ENCODE results near the gene LTA.
"Not testable (repeated sequence)": the region's sequence is repeated elsewhere in the genome, so short reads cannot be mapped to it uniquely, and the experiment has no call there.

LTA gene

DNA sequence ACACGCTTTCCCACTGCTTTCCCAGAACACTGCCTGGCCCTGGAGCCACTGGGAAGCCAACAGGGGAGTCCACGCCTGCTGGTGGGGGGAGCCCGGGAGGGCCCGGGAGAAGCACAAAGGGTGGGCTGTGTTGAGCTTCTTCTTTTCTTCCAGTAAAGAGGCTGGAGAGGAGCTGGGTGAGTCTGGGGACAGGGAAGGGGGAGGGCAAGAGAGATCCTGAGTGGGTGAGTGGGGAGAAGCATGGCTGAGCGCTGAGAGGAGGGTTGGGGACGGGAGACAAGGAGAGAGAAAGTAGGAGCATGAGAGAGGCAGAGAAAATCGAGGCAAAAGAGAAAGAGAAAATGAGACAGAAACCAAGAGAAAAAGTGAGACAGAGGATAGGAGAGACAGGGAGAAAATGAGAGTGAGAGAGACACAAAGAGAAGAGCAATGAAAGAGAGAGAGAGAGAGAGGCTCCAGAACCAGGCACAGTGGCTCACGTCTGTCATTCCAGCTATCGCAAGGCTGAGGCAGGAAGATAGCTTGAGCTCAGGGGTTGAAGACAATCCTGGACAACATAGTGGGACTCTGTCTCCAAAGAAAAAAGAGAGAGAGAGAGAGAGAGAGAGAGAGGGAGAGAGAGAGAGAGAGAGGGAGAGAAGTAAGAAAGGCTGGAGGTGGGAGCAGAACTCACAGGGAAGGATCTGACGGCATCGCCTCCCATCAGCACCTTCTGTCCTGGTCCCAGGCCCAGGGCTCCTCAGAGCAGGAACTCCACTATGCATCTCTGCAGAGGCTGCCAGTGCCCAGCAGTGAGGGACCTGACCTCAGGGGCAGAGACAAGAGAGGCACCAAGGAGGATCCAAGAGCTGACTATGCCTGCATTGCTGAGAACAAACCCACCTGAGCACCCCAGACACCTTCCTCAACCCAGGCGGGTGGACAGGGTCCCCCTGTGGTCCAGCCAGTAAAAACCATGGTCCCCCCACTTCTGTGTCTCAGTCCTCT is 16.0 kb downstream of the LTA start:
- no peak for DNase-seq

- no peak for DNase-seq
Measured at GRCh38 chr6:31588871-31589650, 17.0 kb downstream of the LTA start.

DNA sequence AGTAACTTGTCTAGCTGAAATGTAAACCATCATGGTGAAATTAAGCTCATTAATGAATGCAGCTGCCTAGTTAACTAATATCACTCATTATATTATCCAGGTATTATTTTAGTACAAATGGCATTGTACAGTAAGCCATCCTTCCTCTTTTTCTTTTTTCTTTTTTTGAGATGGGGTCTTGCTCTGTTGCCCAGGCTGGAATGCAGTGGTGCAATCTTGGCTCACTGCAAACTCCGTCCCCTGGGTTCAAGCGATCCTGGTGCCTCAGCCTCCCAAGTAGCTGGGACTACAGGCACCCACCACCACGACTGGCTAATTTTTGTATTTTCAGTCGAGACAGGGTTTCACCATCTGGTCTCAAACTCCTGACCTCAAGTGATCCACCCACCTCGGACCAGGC is 18.6 kb downstream of the LTA start:
- not testable (repeated sequence) for DNase-seq

- no peak for DNase-seq
Measured at GRCh38 chr6:31592396-31592771, 20.3 kb downstream of the LTA start.

DNA sequence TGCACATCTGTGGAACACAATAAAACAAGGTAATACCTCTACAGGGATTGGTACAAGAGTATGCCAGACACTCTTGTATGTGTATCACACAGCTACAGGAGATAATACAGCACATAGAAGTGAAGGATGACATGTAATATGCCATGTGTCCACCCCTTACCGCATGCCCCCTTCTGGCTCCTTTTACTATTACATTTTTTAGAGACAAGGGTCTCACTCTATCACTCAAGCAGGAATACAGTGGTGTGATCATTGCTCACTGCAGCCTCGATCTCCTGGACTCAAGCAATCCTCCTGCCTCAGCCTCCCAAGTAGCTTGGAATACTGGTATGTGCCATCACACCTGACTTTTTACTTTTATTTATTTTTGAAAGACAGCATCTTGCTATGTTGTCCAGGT is 24.9 kb downstream of the LTA start:
- no peak for DNase-seq

- DNase-seq: no peak
Measured at GRCh38 chr6:31607317-31607716, 35.2 kb downstream of the LTA start.

- no peak for DNase-seq
Measured at GRCh38 chr6:31609519-31610406, 37.7 kb downstream of the LTA start.

- DNase-seq: no peak
Measured at GRCh38 chr6:31610968-31611367, 38.9 kb downstream of the LTA start.

- DNase-seq: no peak
Measured at GRCh38 chr6:31614075-31614619, 42.1 kb downstream of the LTA start.

- DNase-seq: no peak
Measured at GRCh38 chr6:31614684-31615578, 42.8 kb downstream of the LTA start, which contains the start of gene AIF1. Gene AIF1, plus strand, starts transcription at chr6:31615234. Its CDS starts 96 bp downstream, at chr6:31615330.

- DNase-seq: no peak
Measured at GRCh38 chr6:31615748-31616147, 43.7 kb downstream of the LTA start.

GRCh38 chr6:31617010-31617409 is 44.9 kb downstream of the LTA start:
- DNase-seq: no peak

DNA sequence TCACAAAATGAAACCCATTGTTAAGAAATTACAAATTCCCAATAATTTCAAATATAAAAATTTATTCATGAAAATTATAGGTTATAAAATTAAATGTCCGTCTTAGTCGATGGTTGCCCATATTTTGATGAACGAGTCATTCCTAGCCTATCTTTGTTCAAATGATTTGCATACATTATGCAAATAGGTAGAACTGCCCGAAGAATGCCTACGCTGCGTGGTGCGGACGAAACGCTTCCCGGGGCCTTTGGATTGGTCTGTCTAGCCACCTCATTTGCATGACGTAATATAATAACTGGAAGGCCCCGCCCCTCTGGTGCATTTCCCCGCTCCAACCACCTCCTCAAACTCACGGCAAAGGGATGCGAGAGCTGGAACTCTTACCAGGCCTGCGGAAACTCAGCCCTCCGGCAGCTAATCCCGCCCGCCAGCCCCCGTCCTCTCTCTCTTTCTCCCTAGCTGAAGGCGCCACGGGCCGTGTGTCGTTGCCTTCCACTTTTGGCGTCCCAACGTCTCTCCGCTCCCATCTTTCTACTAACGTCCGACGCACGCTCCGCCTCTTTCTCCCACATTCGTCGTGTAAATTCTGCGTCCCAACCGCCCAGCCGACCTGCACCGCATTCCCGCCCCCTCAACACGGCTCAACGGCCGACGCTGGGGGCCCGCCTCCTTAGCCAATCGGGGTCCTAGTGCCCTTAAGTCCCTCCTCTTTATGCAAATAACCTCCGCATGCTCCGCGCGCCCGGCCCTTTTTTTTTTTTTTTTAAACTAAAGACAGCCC is 47.9 kb downstream of the LTA start:
- DNase-seq: peak; percentile 100

GRCh38 chr6:31620586-31621319 is 48.7 kb downstream of the LTA start, which contains the start of gene PRRC2A:
Gene PRRC2A, plus strand, starts transcription at chr6:31620715. Its CDS starts 2,075 bp downstream, at chr6:31622790.
- peak; percentile 85 for DNase-seq

- no peak for DNase-seq
Measured at GRCh38 chr6:31621320-31621939, 49.3 kb downstream of the LTA start.

- no peak for DNase-seq
Measured at GRCh38 chr6:31621991-31622390, 49.9 kb downstream of the LTA start.

- no peak for DNase-seq
Measured at GRCh38 chr6:31622684-31623091, 50.6 kb downstream of the LTA start.
